GM18499 (cell line): ENCODE data around the gene ZNF25.
"Not testable (repeated sequence)": the region's sequence is repeated elsewhere in the genome, so short reads cannot be mapped to it uniquely, and the experiment has no call there.

Experiments
- ATAC-seq: cut with Tn5 transposase; IDR thresholded peaks from one replicate; pipeline ENCODE4 v1.9.1; 2021; ENCODE audit warnings: moderate number of reproducible peaks; ENCODE audit not compliant: insufficient read depth, unreplicated experiment

The ZNF25 gene

DNA sequence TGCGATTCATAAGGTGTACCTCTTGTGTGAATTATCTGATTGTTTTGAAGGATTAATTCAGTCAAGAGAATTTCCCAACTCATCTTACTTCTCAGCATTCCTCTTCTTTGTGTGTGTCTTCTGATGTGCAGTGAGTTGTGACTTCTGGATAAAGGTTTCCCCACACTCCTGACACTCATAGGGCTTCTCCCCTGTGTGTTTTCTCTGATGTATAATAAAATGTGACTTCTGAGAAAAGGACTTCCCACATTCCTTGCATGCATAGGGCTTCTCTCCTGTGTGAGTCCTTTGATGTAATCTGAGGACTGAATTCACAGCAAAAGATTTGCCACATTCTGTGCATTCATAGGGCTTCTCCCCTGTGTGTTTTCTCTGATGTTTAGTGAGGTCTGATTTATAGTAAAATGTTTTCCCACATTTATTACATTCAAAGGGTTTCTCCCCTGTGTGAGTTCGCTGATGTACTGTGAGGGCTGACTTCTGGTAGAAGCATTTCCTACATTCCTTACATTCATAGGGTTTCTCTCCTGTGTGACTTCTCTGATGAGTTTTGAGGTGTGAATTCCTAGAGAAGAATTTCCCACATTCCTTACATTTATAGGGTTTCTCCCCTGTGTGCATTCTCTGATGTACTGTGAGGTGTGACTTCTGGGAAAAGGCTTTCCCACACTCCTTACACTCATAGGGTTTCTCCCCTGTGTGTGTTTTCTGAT, 24.2 kb downstream of the ZNF25 start:
- ATAC-seq, result no peak

DNA sequence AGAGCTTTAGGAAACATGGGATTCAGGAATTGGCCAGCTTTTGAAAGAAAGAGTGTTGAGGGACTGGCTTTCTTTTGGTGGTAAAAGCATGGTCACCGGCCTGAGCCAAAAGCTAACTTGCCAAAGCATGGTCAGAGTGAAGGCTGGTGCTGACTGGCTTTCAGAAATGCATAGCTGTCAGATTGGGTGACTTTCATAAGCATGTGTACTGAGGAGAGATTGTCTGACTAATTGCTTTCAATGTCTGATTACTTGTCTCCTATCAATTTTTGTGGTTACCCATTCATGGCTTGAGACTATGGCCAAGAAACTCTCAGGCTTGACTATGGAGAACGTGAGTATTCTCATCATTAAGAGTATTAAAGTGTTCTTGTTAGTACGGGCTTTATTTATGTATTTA, 28.2 kb downstream of the ZNF25 start:
- ATAC-seq, result no peak

DNA sequence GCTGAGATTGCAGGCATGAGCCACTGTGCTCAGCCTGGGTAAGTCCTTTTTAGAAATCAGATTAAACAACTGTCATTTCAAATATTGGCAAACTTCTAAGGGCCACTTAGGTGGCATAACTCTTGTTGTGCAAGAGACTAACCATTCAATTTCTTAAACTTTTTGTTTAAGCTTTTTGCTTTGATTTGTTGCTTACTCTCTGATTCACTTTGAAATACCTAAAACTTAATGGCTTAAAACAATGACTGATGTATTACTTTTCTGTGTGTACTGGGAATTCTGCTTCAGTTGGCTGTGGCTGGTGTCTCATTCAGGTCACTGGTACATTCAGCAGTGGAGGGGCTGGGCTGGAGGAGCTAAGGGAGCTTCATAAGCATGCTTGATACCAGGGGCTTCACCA, 28.9 kb downstream of the ZNF25 start:
- no peak for ATAC-seq

DNA sequence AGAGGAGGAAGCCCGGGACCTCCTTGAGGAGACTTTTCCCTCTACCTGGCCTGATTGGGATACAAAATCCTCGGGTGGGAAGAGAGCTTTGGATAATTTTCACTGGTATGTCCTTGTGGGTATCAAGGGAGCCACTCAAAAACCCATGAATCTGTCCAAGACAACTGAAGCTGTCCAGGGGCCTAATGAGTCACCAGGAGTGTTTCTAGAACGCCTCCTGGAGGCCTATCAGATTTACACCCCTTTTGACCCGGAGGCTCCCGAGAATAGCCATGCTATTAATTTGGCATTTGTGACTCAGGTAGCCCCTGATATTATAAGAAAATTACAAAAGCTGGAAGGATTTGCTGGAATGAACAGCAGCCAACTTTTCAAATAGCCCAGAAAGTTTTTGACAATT, 38.6 kb downstream of the ZNF25 start:
- no peak for ATAC-seq

DNA sequence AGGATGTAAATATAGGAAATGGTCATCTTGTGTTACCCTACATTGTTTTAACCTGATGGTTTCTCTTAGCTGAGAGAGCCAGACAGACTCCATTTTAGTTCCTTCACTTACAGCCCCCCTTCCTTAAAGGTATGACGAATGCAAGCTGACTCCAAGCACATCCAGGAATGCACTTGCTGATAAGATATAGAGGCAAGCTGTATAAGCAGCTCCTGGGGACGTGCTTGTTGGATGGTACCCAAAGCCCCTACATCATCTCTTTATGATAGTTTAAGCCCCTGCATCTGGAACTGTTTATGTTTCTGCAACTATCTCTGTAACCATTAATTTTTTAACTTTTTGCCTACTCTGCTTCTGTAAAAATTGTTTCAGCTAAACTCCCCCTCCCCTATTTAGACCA, 41.7 kb downstream of the ZNF25 start:
- no peak for ATAC-seq

DNA sequence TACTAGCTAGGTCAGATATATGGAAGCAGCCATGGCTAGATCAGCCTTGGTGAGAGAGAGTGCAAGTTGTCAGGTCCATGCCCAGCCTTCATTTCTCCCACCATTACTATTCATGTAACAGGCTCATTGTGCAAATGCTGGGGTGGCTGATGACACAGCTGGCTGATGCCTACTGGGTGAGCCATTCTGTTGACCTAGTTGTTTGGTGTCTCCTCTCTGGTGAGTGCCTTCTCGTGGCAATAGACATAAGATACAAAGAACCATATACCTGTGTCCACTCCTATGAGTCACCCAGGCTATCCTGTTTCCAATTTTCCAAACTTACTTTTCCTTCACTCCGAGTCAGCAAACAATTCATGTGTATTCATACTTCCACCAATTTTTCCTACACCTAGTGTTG, 46.0 kb downstream of the ZNF25 start:
- ATAC-seq, result no peak

DNA sequence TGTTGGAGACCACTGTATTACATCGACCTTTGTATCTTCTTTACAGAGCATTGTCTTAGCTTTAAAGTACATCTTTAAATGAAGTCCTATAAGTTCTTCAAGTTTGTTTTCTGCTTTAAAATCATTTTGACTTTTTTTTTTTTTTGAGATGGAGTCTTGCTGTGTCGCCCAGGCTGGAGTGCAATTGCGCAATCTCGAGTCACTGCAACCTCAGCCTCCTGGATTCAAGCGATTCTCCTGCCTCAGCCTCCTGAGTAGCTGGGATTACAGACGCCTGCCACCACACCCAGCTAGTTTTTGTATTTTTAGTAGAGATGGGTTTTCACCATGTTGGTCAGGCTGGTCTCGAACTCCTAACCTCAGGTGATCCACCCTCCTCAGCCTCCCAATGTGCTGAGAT, 68.3 kb downstream of the ZNF25 start:
- not testable (repeated sequence) for ATAC-seq

DNA sequence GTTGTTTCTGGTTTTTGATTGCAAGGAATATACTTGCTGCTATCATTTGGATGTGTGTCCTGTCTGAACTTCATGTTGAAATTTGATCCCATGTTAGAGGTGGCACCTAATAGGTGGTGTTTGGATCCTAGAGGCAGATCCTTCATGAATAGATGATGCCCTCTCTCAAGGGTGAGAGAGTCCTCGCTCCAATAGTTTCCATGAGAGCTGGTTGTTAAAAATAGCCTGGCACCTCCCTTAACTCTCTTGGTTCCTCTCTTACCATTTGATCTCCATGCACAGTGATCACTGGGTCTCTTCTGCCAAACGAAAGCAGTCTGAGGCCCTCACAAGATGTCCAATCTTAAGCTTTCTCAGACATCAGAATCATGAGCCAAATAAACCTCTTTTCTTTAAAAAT, 70.1 kb downstream of the ZNF25 start:
- no peak for ATAC-seq
